SHP77 (cell line): Measurements from ENCODE around the gene NXF3.
"Not testable (repeated sequence)": the region's sequence is repeated elsewhere in the genome, so short reads cannot be mapped to it uniquely, and the experiment has no call there.

Experiments used
- DNase-seq, 2 experiments: peaks; one replicate each; lab custom pipeline; 2025; lab: John Stamatoyannopoulos, UW

The NXF3 gene

GRCh38 chrX:103051260-103051789 is 41.6 kb downstream of the NXF3 start:
- DNase-seq = no peak

DNA sequence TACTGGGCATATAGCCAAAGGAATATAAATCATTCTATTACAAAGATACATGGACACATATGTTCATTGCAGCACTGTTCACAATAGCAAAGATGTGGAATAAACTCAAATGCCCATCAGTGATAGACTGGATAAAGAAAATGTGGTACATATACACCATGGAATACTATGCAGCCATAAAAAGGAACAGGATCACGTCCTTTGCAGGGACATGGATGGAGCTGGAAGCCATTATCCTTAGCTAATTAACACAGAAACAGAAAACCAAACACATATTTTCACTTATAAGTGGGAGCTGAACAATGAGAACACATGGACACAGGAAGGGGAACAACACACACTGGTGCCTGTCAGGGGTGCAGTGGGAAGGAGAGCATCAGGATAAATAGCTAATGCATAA is 59.6 kb downstream of the NXF3 start:
- DNase-seq = not testable (repeated sequence)
